SIG-M5 treated with dmso at 0.1 percent for 504 hours (cell line): ENCODE measurements around the gene RASSF8.
"Not testable (repeated sequence)": the region's sequence is repeated elsewhere in the genome, so short reads cannot be mapped to it uniquely, and the experiment has no call there.

ENCODE experiments used
- DNase-seq: peaks from one replicate; lab custom pipeline; 2025; ENCODE audit not compliant: unreplicated experiment; lab: John Stamatoyannopoulos, UW

The RASSF8 gene

GRCh38 chr12:26055087-26055486, 96.6 kb downstream of the RASSF8 start:
- no peak for DNase-seq

DNA sequence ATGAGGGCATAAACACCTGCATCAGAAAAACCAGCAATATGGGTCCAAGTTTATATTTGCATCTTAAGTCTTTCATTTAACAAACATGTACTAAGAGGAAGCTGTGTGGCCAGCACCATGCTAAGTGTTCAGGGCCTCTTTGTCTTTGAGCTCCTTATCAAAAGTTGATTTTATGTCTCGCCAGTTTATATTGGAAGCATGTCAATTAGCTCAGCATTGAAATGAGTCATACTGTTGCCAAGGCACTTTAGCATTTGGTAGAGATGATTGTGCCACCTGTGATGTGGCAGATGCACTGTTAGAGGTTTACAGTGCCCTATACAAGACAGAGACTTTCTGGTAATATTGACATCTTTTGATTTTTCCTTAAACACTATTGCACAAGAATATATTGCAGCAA, 97.9 kb downstream of the RASSF8 start:
- no peak for DNase-seq

- not testable (repeated sequence) for DNase-seq
These were observed 98.8 kb downstream of the RASSF8 start for GRCh38 chr12:26057271-26057670.

DNA sequence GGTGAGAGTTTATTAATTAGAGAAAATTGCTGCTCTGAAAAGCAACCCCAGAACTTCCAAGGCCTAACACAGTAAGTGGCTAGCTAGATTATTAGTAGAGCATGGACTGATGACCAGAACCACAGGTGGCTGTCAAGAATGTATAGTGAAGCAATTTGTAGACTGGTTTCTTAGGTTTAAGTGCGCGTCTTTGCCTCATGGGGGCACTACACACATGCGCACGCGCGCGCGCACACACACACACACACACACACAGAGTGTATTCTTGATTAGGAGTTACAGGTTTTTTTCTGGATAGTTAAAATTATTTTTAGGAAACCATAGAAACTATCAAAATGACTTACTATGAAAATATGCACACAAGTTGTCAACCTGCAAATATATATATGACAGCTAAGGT, 99.8 kb downstream of the RASSF8 start:
- no peak for DNase-seq

GRCh38 chr12:26058818-26059217, 100.3 kb downstream of the RASSF8 start:
- no peak for DNase-seq

DNA sequence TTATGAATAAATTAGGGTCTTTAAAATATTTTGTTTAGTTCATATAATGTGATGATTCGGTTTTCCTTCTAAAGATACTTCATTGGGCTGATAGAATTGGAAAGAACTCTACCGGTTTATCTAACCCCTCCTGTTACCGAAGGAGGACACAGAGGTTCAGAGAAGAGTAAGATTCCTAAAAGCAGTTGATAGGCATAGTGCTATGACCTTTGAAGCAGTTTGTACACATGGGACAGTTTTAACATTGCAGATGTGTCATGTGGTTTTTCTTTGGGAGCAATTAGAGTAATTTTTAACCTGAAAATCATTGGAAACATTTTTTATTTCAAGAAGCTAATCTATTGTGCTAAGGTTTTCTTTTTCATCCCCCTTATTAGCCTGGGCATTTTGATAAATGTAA, 103.5 kb downstream of the RASSF8 start:
- DNase-seq: no peak

- no peak for DNase-seq
These were observed 104.1 kb downstream of the RASSF8 start for GRCh38 chr12:26062566-26062965.

DNA sequence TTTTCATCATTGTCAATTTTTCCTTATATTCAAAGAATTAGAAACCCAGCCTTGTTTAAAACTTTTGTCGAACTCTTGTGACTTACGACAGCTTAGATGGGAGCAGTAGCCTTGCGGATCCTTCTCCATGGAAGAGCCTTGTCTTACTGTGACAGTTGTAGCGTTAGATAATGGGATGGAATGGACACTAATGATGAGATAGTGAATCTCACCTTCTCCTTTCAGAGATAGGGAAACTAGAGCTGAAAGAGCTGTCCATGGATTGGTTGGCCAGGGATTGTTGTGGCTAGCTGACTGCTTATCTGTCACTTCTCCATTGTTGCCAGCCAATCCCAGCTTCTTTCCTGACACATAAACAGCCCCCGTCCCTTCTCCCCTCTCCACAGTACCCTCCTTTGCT, 107.0 kb downstream of the RASSF8 start:
- DNase-seq: no peak

- no peak for DNase-seq
These were observed 110.0 kb downstream of the RASSF8 start for GRCh38 chr12:26068503-26068902.

GRCh38 chr12:26069796-26070195, 111.3 kb downstream of the RASSF8 start:
- no peak for DNase-seq

DNA sequence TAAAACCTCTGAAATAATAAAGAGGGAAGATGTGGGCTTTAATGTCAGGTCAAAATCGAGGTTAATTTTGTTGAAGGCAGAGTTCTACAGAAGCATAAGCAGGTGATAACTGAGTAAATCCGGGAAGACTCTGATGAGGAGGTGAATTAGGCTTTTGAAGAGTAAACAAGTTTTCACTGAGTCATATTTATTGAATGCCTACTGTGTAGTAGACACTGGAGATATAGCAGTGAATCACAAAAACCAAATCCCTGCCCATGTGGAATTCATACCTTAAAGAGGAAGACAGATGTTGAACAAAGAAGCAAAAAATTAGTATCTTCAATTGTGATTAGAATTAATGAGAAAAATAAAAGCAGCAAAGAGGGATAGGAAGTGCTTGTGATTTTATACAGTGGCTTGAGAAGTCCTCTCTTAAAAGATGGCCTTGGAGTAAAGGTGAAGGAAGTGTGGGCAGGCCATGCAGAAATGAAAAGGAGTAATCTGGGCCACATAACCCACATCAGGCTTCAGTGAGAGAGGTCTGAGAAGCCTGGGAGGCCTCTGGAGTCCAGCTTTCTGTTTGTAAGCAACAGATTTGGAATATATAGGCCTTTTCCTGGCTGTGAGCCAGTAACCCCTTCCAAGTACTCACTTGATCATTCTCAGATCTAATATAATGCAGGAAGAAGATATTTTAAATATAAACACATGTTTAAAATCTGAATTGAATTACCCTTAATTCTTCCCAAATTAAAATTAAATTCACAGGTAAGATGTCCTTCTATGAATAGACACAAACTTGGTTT, 119.6 kb downstream of the RASSF8 start:
- DNase-seq: no peak

DNA sequence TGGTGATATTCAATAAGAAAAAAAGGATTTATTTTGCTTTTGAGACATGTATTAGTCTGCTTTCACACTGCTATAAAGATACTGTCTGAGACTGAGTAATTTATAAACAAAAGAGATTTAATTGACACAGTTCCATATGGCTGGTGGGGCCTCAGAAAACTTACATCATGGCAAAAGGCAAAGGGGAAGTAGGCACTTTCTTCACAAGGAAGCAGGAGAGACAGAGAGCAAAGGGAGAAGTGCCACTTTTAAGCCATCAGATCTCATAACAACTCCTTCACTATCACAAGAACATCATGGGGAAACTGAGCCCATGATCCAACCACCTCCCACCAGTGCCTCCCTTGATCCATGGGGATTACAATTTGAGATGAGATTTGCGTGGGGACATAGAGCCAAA, 122.4 kb downstream of the RASSF8 start:
- peak; percentile 71 for DNase-seq

DNA sequence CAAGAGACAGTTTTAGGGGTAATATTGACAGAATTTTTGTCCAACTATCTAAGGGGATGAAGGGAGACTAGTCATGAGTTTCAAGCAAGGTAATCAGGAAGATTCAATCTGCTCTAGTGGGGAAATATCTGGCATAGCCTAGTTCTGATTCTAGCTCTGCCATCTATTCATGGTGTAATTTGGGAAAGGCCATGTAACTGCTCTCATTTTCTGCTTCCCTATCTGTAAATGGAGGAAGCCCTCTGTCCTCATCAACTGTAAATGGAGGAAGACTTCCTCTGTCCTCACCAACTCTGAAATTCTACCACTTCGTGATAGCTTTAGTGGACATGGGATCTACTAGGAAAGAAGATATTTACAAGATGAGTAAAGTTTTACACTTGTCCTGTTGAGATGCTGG, 128.5 kb downstream of the RASSF8 start:
- DNase-seq: no peak

DNA sequence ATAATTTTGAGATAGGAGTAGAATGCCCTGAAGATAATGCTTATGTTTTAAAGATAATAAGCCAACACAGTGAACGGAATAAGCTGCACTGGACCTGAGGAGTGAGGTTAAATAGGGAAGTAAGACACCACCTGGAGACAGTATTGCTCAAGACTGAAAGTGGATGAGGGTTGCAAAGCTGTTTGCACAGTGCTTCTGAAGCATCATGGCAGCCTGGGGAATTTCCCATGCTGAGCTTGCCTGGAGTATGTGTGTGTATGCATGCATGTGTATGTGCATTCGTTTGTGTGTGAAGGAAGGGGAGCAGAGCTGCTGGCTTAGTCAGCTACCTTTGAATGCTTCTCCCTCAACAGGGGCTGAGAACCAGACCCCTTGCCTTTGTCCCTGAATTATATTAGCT, 130.5 kb downstream of the RASSF8 start:
- no peak for DNase-seq

DNA sequence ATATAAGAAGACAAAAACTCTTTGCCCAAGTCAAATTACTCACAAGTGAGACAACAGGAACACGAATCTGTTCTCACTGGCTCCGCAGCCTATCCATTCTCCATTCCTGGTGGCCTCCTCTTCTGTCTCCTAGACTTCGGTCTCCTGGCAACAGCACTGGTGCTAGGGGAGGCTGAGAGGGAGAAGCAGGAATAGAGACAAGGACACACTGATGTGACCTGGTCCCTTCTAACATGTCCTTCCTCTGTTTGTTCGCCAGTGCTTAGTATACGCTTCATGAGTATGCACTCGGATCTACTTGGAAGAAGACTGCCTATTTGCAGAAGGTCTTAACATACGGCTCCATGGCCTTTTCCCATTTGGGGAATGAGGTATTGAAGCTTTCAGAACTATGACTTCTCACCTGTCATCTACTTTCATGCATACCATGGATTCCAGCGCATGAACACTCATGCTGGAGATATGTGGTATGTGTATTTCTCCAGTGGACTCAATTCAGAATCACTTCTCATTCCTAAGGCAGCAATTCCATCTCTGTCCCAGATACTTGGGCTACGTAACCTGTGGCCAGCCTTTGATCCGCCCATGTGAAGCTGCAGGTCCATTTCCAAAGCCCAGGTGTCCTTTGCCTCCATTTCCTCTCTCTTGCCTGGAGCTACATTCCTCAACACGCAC, 132.5 kb downstream of the RASSF8 start:
- DNase-seq: no peak

- DNase-seq: no peak
These were observed 133.3 kb downstream of the RASSF8 start for GRCh38 chr12:26091822-26092221.

- DNase-seq: no peak
These were observed 134.0 kb downstream of the RASSF8 start for GRCh38 chr12:26092346-26093105.

- no peak for DNase-seq
These were observed 136.7 kb downstream of the RASSF8 start for GRCh38 chr12:26095186-26095585.

DNA sequence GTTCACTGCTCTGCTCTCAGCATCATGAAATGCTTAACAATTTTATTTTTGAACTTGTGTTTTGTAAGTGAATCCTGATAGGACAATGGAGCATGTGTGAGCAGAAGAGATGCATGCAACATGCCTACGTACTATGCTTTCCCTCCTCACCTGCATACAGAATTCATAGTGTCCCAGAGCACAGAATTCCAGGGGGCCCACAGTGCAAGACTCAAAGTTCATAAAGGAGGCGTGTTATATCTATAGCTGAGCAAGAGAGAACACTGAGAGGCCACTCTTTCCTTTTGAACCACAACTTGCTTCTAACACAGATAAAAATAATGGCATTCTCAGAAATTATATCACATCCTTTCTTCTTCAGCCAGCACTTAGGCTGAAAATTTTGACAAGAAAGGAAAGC, 137.6 kb downstream of the RASSF8 start:
- DNase-seq: no peak

DNA sequence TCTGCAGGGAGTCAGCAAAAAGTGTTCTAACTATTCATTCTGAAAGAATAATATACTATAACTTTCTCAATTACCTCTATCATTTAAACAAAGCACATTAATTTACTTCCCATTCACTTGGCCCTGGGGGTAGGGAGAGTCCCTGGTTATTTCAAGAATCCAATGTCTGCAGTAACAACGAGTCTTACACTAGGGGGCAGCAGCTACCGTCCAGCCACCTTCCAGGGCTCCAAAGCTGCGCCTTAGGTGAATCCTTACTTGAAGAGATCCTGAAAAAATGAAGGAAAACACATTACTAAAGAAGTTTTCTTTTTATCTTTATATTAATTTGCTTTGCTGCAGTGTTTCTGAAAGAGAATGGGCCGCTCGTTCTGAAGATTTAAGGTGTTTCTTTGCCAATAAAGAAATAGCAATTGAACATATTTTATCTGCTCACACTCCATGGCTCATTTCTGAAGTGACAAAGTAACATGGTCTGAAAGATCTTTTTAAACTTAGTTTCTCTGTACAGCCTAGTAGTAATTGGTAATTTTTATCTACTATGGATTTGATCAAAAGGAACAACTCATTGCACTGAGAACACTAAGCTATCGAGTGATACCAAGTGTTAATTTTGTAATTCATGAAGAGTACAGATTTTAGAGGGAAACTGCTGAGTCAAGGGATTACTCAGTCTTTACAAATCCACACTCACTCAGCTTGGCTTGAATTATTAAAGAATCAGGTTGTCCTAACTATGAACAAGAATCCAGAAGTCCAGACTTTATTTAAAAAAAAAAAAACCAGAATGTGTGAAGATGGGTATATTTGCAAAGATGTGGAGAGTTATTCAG, 138.8 kb downstream of the RASSF8 start:
- DNase-seq: peak; percentile 75
